ENCODE measurements around the gene VPS41.
"Not testable (repeated sequence)": the region's sequence is repeated elsewhere in the genome, so short reads cannot be mapped to it uniquely, and the experiment has no call there.

VPS41 gene

DNA sequence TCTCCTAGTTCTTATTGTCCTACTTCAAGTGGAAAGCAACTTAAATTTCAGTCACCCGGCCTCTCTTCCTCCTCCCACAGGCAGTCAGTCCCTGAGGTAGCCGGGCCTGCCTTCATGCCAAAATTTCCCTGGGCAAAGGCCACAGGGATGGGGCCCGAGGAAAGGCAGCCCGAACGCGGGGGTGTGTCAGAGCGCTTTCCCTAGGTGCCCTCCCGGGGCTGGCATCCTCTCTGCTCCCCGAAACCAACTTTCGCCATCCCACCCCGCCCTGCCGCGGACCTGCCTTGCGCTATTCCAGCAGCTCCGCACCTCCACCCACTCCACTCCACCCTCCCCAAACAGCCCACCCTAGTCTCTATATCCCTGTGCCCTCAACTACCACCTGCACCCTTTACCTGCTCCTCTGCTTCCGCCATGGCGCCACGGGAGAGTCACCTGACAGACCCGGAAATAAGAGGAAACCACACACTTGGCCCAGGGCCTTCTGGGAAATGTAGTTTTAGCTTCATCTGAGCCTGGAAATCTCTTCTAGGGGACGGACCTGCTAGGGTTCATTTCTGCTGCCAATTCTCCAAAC lies at the start of gene VPS41:
Gene VPS41, minus strand, starts transcription at position 433 of the 577 bp plus-strand sequence. Its CDS starts 17 bp downstream, at position 416.
- DNase-seq = peak; percentile 82

DNA sequence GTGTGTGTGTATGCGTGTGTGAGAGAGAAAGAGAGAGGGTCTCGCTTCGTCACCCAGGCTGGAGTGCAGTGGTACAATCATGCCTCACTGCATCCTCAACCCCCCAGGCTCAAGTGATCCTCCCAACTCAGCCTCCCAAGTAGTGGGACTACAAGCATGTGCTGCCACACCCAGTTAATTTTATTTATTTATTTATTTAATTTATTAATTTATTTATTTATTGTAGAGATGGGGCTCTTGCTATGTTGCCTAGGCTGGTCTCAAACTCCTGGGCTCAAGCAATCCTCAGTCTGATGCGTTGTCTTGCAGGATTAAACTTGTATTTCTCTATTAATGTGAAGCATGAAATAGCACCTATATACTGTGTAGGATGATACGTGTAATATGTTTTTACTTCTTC lies 46.9 kb upstream of the VPS41 start:
- no peak for DNase-seq

DNA sequence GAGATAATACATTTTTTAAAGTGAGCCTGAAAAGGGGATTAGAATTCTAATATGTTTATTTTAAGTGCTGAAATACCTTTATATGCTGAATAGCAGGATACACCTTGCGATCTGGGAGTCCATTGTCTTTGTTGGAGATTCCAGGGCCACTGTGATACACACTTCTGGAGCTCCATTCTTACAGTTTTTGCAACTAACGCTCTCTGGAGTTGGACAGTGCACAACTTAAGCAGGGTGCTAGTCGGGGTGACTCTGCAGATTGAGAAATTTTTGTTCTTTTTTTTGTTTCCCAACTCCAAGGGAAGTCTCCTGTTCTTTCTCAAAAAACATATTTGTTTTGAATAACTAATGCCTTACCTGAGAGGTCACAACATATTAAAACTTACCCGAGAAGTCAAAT lies 45.0 kb upstream of the VPS41 start:
- DNase-seq = no peak

DNA sequence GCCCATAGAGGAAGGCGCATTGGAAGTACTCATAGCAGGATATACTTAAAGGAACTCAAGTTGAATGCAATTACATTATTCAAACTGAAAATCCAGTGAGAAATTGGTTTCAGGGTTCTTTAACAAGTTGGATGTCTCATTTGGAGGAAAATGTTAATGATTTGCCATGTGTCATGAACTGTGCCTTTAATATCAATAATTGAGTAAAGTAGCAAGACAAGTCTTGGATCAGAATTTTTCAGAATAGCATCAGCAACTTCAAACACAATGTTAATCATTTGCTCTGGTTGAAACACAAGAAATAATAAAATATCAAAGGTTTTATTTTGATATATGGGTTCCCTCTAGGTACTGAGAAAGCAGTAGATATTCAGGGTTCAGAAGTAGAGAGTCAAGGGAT lies 44.2 kb upstream of the VPS41 start:
- no peak for DNase-seq

DNA sequence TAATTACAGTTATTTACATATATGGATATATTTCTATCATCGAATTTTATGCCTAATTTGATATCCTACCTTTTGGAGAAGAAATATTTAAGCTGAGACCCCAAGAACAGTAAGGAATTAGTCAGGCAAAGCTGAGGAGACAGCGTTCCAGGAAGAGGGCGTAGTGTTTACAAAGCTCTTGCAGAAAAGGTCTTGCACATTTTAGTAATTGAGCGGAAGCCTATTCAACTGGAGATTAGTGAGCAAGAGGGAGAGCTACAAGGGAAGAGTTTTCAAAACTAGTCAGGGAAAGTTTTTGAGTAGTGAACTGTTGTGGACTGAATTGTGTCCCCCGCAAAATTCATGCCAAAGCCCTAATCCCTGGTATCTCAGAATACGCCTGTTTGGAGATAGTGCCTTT lies 42.2 kb upstream of the VPS41 start:
- no peak for DNase-seq

DNA sequence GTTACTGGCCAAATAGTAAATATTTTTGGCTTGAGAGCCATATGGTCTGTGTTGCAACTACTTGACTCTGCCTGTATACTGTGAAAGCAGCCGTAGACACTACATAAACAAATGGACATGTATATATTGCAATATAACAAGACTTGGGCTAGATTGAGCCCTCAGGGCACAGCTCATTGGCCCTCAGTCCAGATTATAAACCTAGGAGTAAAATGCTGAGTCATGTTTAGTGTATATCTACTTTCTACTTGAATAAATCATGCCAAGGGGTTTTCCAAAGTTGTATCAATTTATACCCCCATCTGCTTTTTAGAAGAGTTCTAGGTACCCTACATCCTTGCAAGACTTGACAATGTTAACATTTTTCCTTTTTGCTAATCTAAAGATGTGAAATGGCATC lies 41.3 kb upstream of the VPS41 start:
- no peak for DNase-seq

DNA sequence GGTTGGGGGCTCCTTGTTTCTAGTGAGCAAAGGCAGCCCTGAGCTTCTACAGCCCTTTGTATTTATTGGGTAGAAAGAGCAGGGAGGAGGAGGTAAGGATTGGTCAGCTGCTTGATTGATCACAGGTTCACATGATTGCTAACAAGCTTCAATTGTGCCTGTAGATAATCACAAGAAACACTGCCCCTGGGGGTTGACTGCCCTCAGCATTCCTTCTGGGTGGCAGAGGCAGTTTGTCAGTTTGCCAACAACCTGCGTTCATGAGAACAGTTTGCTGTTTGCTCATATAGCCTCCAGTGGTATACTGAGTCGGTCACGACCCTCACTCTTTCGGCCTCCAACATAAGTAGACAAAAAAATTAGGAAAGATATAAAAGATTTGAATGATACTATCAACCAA lies 38.5 kb upstream of the VPS41 start:
- DNase-seq = not testable (repeated sequence)

DNA sequence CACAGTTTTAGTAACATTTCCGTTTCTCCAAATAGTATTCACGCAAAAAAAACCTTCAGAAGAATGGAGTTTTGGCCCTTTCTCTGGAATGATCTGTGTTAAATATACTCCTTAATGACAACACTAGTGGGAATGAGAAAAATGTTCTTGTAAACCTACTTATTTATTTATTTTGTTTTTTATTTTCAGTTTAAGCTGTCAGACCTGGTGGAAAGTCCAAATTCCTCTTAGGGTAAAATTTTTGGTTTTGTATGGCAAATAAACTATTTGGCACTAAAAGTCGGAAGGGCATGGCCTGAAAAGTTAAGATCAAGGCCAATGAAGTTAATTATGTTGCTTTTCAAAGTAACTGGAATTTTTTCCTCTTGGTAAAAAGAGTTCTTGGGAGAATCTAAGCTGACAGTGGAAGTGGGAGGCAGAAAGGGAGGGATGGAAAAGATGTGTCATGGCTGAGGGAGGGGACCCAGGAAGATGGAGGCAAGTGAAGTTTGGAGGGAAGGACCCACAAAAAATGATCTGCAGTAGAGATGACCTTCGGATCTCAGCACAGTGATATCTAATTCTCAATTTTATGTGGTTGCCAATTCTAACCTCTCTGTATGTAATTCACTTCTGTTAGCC lies 33.5 kb upstream of the VPS41 start:
- DNase-seq = no peak

DNA sequence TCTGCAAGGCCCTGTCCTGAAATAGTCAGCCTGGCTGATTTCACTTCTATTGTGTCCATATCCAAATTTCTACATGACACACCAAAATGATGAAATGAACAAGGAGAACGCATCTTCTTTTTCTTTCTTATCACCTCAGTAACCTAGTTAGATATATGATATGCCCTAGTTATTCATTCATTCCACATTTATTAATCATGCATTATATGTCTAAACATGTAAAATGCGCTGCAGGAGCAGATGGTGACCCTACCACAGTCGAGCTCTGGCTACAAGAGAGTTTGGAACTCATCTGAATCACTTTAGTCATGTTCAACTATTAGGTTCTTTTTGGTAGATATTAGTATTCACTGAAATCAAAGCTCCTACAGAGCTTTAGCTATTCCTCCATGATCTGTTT lies 31.8 kb upstream of the VPS41 start:
- no peak for DNase-seq

DNA sequence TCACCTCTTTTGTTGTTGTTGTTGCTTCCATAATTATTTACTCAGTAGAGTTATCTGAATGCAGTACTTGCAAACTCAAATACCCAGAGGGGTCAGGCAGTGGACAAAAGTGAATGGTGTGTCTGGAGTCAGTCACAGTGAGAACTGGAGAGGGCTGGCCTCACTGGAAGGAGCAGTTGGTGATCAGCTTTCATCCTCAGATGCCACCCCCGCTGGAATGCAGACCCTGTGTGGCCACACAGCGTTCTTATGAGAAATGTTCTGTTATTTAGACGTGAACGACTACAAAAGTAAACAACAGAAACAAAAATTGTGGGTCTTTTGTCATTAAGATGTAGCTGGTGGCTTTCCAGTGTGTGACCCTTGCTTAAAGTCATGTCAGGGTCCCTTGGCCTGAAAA lies 29.6 kb upstream of the VPS41 start:
- DNase-seq = no peak

DNA sequence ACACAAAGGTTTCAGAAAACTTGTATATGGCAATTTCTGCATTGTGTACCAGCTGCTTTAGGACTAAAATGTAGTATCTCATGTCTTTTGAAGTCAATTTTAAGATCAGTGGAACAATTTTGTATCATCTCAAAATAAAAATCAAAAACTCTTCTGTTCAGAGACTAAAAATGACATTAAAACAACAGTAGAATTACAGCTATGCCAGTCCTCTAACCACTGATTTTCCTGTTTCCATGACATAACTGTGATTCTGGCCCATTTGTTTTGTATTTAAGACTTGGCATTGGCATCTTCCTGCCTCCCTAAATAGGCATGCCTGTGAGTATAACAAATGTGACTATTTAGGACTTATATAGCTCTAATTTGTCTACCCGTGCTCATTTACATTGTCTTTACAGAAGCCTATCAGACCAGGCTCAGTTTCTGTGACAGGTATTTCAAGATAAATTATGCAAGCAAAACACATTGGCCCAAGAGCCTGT lies 29.1 kb upstream of the VPS41 start:
- no peak for DNase-seq

DNA sequence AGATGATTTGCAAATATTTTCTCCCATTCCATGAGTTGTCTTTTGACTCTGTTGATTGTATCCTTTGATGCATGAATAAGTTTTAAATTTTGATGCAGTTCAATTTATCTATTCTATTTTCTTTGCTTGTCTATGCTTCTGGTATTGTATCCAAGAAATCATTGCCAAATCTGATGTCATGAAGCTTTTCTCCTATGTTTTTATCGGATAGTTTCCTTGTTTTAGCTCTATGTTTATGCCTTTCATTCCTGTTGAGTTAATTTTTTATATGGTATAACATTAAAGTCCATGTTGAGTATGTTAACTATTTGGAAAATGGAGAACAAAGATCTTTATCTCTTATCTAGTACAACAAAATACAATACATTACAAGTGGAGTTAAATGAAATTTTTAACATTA lies 27.6 kb upstream of the VPS41 start:
- no peak for DNase-seq

DNA sequence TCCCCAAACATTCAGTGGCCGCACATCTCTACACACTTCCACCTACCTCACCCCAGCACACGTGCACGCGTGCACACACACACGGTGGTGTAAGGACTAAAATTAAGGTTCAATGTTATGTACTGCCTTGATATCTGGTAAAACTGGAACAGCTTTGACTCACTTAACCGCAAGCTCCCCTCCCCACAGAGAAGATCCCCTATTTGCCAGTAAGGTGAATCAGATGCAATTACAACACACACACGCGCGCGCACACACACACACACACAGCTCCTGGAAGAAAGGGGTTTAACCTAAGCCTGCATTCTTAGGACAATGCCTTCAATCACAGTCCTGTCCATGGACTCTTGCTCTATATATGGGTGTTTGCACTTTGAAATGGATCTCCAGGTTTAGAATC lies 25.5 kb upstream of the VPS41 start:
- DNase-seq = no peak

DNA sequence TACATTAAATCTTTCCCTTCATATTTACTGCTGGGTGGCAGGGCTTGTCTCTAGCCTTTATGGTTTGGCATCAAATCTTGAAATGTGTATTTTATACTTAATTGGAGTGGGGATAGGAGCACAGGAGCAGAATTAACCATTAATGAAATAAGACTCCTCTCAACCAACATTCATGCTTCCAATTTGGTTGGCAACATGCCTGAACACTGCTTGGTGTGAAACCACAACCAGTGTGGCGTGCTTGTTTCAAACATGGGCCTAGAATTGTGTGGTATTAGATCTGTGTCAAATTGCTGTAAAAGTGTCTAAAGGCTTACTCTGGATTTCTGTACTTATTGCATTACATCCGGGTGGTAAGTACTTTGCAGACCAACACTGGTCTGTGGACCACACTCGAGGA lies 25.1 kb upstream of the VPS41 start:
- no peak for DNase-seq

DNA sequence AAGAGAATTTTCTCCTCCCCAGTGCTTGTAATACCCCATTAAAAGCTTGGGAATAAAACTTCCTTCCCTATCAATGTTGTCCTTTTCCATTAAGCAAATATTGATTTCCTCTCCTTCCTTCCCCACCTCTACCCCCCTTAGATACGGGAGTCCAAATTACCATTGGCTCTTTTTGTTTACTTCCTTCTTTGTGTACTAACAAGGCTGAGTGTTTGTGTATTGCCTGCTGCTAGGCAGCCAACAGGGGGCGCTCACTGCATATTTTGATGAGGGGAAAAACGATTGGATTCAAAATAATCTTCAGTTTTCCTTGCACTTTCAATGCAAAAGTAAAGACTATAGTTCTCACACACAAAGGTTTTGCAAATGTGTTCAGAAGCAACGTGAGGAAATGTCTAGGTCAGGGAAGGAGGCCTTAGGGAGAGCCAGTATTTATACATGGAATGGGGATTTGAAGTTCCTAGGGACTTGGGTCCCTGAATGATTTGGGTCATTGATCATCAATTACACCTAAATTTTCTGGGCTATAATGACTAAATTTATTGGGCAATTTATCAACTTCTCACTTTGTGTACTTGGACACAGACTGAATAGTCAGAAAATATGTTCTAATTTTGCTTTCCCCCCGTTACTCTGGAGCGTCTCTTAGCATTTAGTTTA lies 23.6 kb upstream of the VPS41 start:
- DNase-seq = peak; percentile 57

DNA sequence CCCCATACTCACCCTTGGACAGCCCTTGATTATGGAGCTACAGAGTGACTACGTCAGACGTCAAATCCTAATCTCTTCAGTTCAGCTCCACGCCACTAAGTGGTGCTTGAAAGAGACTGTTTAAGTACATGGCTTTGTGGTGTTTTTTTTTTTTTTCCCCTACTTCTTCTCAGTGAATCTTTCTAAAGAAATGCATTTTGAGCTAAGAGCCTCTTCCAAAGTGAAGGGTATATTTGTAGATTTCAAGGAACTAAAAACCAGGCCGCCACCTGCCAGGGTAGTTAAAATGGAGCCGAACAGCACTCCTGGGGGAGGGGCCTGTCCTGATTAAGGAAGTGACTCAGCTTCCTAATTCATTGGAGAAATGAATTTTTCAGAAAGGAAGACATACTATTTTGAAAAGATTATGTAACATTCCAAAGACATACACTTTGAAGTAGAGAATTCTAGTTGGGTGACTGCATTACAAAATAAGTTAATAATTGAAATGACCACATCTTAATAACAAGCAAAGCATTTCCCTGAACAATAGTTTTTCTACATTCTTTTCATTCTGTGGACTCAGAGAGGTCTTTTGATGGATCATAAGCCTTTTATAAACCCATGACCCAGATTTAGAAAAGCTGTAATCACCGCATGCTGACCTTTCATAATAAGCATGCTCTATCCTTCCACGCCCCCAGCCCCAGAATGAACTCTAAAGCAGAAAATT lies 20.6 kb upstream of the VPS41 start:
- no peak for DNase-seq

DNA sequence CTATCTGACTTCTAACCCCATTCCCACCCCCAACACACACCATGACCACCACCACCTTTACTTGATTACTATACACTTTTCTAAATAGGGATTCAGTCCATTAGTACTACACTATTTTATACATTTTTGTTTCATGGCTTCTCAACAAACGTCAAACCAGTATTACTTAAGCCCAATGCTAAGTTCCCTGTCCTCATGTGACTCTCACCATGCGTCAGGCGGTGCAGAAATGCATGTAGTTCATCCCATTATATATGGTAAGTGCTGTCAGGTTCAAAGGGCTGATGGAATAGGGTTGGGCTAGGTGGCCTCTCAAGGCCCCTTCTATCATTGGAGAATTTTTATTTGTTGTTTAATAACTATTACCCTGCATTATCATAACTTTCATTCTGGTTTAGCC lies 19.5 kb upstream of the VPS41 start:
- no peak for DNase-seq

DNA sequence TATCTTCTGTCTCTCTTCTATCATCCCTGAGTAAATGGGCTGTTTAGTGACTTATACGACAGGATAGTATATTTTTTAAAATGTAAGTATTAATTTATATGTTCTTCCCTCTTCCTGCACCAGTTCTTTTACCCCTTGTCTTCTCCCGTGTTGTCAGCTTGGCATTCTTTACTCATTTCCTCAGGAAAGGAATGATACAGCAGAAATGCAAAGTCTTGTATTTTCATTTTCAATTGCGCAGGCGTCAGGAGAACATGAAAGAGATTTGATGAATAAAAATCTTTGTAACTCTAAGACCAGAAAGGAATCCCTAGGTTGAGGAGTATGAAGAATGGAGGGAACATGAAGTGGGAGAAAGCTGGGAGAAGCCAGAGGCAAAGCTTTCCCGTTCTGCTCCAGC lies 18.8 kb upstream of the VPS41 start:
- no peak for DNase-seq

DNA sequence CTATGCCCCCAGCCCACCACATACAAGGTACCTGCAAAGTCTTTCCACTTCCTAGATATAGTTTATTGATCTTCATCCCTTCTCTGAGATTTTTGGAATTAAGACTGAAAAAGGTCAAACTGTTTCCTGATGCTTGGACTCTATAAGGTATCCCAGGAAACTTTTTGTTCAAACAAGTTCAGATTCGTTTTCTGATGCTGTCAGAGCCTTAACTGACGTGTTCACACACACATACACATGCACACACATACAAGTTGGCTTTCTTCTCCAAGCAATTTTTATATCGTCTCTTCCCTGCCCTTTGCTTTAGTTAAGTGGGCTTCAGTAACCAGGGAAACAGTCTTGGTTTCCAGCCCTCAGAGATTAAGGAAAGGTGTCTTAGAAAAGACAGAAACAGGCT lies 11.7 kb upstream of the VPS41 start:
- DNase-seq = no peak

DNA sequence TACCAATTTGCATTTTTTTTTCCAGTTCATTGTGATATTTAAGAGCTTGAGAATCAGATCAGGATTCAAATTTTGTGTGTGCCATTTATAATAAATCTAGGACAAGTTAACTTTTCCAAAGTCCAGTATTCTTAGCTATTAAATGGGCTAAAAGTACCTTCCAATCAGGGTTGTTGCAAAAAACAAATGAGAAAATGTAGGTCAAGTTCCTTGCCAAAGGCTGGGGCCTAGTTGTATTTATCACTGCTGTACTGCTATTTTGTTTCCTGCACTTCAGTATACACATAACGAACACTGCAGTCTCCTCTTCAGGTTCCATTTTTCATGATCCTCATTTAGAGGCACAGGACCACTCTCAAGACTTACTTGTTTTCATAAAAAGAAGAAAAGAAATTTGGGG lies 7.4 kb upstream of the VPS41 start:
- DNase-seq = no peak

DNA sequence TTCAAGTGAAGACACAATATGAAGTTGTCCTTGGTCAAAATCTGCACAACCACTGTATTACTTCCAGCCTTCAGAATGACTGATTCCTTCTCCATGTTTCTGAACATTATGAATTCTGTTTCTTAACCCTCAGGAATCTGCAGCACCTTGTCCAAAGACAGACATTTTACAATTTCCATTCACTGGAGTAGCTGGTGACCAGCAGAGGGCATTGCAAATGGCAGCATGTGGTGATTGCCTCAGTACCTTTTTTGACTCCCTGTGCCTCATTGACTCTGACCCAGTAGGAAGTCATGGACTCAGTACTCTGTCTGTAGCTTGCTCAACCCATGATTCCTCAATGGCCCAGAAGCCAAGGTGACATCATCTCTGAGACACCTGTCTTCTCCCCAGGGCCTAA lies 879 bp upstream of the VPS41 start:
- no peak for DNase-seq

DNA sequence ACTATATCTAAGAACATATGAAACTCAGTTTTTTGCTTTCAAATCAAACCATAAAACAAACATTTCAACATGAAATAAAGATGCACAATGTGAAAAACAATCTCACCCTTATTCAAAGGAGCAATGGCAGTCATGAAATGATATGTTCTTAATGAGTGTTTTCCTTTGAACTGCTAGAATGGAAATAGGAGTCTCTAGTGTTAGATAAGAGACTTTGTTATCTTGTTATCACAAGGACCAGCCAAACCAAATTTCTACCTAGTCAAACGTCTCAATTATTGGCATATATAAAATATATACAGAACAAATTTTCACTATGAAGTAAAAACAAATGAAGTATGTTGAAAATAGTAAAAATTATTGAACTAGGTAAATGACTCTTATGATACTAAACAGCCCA lies 1.2 kb downstream of the VPS41 start:
- DNase-seq = no peak

DNA sequence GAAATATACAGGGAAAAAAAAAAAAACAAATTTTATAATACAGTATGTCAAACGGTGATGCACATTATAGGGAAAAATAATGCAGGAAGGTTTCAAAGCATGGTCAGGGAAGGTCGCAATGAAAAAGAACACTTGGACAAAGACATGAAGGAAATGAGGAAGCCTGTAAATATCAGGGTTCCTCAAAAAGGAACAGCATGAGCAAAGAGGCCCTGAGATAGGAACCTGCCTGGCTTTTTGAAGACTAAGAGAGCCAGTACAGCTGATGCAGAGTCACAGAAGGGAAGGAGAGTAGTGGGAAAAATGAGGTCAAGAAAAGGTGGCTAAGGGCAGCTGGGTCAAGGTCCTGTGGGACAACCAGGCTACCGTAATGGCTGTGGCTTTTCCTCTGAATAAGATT lies 1.9 kb downstream of the VPS41 start:
- no peak for DNase-seq

Data from midbrain (tissue), 1 donor.